Measurements from ENCODE around the gene MRO.

MRO gene

DNA sequence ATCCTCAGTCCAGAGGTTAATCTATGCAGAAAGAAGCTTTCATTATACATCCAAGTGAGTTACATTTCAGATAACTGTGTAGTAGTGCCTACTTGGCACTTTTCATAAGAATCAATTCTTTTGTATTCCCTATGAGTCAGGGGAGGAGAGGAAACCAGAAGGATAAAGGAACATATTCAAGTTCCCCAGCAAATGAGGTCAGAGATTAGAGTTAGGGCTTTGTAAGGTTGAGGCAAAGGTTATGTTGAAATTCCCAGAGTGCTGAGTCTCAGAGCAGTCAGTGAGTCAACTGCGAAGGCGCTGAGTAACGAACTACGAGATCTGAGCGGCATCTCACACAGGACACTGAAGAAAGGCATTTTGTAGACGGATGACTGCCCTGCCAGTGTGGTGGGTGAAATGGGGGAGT lies 34.1 kb upstream of the MRO start:
- Histone ChIP-seq H3K4me3 (ENCODE audit: insufficient read depth, low read depth, low read length) (no peak overlapping the region), H3K27ac (ENCODE audit: insufficient read depth, low read depth, low read length, poor library complexity, severe bottlenecking) (no peak overlapping the region), H3K36me3 (ENCODE audit: control insufficient read depth, insufficient read depth, low read length) (no peaks in the 10 kb centered on the region), H3K27me3 (ENCODE audit: control insufficient read depth, insufficient read depth, low read length, poor library complexity, severe bottlenecking) (no peaks in the 10 kb centered on the region), H3K4me1 (ENCODE audit: control insufficient read depth, insufficient read depth, low read length) (no peaks in the 10 kb centered on the region), H3K9me3 (ENCODE audit: control insufficient read depth, low read length) (no peaks in the 10 kb centered on the region)
- WGBS, 2 experiments = 90 to 91% methylated on average over 6 of the region's 6 CpGs

DNA sequence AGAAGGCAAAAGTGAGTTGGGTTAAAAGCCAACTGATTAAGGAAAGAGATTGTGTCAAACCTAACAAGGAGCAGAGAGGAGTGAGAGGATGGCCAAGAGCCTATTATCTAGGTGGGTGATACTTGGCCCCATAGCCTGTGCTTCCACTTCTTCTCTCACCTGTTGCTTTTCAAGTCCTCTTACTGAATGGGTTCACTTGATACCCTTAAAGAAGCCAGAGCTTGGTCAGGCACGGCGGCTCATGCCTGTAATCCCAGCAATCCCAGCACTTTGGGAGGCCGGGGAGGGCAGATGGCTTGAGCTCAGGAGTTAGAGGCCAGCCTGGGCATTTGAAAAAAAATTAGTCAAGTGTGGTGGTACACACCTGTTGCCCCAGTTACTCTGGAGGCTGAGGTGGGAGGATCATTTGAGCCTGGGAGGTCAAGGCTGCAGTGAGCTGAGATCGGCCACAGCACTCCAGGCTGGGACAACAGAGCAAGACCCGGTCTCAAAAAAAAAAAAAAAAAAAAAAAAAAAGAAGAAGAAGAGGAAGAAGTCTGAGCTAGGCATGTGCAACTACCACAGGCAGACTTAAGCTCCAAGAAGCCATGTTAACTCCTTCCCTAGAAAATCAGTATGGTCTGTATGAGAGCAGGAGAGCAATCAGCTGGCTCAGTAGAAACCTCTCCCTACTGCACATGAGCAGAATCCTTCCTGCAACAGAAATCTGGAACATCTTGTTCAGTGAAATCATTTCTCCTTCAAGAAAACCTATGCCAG lies 30.7 kb upstream of the MRO start:
- Histone ChIP-seq H3K4me3 (ENCODE audit: insufficient read depth, low read depth, low read length) (no peak overlapping the region), H3K9me3 (ENCODE audit: control insufficient read depth, low read length) (no peaks in the 10 kb centered on the region), H3K4me1 (ENCODE audit: control insufficient read depth, insufficient read depth, low read length) (no peaks in the 10 kb centered on the region), H3K27me3 (ENCODE audit: control insufficient read depth, insufficient read depth, low read length, poor library complexity, severe bottlenecking) (no peaks in the 10 kb centered on the region), H3K36me3 (ENCODE audit: control insufficient read depth, insufficient read depth, low read length) (no peaks in the 10 kb centered on the region), H3K27ac (ENCODE audit: insufficient read depth, low read depth, low read length, poor library complexity, severe bottlenecking) (no peak overlapping the region)
- 93 to 95% methylated on average over 5 of the region's 5 CpGs for WGBS, 2 experiments

DNA sequence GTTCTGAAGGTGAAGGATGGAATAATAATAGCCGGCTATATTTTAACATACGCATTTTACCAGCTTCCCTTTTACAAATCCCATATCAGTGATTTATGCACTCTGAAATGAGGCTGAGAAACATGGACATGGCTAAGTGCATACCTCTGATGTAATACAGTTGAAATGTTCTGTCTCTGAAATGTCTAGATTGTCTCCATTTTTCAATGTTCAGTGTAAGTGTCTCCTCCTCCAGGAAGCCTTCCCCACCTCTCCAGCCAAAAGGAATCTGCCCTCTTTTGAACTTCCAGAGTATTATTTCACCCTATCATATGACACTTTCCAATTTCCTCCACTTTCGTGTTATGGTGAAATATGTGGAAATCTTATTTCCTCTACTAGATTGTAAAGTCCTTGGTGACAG lies 29.6 kb upstream of the MRO start:
- WGBS, 2 experiments = 86% methylated on average over 1 of the region's 3 CpGs; no CpG with 5 or more reads in 1 of the 2 experiments
- no peaks in the 10 kb centered on the region for H3K36me3 ChIP-seq (ENCODE audit: control insufficient read depth, insufficient read depth, low read length)

DNA sequence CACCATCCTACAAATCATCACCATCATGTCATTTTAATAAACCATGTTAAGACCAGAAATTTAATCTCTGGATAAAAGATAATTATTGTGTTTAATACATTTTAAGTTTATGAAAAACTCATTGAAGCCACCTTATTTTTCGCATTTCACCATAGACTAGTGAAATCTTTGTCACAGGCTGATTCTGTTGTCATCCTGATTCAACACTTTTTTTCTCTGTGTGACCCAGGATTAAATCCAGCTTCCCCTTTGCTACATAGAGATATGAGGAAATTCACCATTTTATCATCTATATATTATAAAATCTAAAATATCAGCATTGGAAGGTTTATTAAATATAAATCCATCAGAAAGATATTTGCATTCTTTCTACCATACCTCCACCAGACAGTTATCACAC lies 29.2 kb upstream of the MRO start:
- Histone ChIP-seq H3K4me1 (ENCODE audit: control insufficient read depth, insufficient read depth, low read length) (no peaks in the 10 kb centered on the region), H3K9me3 (ENCODE audit: control insufficient read depth, low read length) (no peaks in the 10 kb centered on the region), H3K27me3 (ENCODE audit: control insufficient read depth, insufficient read depth, low read length, poor library complexity, severe bottlenecking) (no peaks in the 10 kb centered on the region), H3K27ac (ENCODE audit: insufficient read depth, low read depth, low read length, poor library complexity, severe bottlenecking) (no peak overlapping the region), H3K4me3 (ENCODE audit: insufficient read depth, low read depth, low read length) (no peak overlapping the region), H3K36me3 (ENCODE audit: control insufficient read depth, insufficient read depth, low read length) (no peaks in the 10 kb centered on the region)
- 80 to 100% methylated on average over 1 of the region's 1 CpG for WGBS, 2 experiments

More for the DNA sequence above, 29.6 kb upstream of the MRO start:
- no peak overlapping the region for H3K4me3 ChIP-seq (ENCODE audit: insufficient read depth, low read depth, low read length)
- no peak overlapping the region for H3K27ac ChIP-seq (ENCODE audit: insufficient read depth, low read depth, low read length, poor library complexity, severe bottlenecking)
- H3K4me1 ChIP-seq (ENCODE audit: control insufficient read depth, insufficient read depth, low read length) = no peaks in the 10 kb centered on the region
- no peaks in the 10 kb centered on the region for H3K9me3 ChIP-seq (ENCODE audit: control insufficient read depth, low read length)
- H3K27me3 ChIP-seq (ENCODE audit: control insufficient read depth, insufficient read depth, low read length, poor library complexity, severe bottlenecking) = no peaks in the 10 kb centered on the region

DNA sequence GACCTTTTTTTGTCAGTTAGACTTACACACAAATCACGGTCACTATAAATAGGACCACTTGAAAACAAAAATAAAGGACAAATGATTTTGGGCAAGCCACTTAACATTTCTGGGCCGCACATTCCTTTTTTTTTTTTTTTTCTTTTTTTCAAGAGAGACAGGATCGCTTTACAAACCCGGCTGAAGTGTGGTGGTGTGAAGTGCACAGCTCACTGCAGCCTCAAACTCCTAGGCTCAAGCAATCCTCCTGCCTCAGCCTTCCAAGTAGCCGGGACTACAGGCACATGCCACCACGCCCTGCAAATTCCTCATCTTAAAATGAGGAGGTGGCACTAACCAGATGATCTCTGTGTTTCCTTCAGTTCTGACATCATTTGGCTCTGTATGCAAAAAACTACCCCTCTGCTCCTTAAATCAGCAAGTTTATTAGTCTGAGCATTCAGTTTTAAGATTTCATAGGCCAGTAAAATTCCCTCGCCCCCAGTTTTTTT lies 28.3 kb upstream of the MRO start:
- Histone ChIP-seq H3K4me3 (ENCODE audit: insufficient read depth, low read depth, low read length) (no peak overlapping the region), H3K4me1 (ENCODE audit: control insufficient read depth, insufficient read depth, low read length) (no peaks in the 10 kb centered on the region), H3K9me3 (ENCODE audit: control insufficient read depth, low read length) (no peaks in the 10 kb centered on the region), H3K36me3 (ENCODE audit: control insufficient read depth, insufficient read depth, low read length) (no peaks in the 10 kb centered on the region), H3K27ac (ENCODE audit: insufficient read depth, low read depth, low read length, poor library complexity, severe bottlenecking) (no peak overlapping the region), H3K27me3 (ENCODE audit: control insufficient read depth, insufficient read depth, low read length, poor library complexity, severe bottlenecking) (no peaks in the 10 kb centered on the region)
- WGBS, 2 experiments = 92 to 95% methylated on average over 7 of the region's 7 CpGs

DNA sequence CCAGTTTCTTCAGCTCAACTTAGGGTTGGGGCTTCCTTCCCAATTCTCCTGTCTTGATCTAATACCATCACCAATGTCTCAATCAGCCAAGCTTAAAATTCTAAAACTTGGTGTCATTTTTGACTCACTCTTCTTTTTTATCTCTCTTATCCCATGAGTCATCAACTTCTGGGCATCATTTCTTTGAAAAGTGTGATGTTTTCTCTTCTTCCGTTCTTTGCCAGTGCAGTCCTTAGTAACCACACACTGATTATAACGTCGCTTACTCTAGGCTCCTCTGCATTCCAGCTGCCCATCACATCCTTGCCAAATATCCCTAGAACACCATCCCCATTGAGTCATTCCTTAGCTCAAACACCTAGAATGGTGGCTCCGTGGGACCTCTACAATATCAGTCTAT lies 27.4 kb upstream of the MRO start:
- 94 to 97% methylated on average over 4 of the region's 4 CpGs for WGBS, 2 experiments
- no peaks in the 10 kb centered on the region for H3K4me1 ChIP-seq (ENCODE audit: control insufficient read depth, insufficient read depth, low read length)
- H3K9me3 ChIP-seq (ENCODE audit: control insufficient read depth, low read length) = no peaks in the 10 kb centered on the region
- H3K36me3 ChIP-seq (ENCODE audit: control insufficient read depth, insufficient read depth, low read length) = no peaks in the 10 kb centered on the region
- no peaks in the 10 kb centered on the region for H3K27me3 ChIP-seq (ENCODE audit: control insufficient read depth, insufficient read depth, low read length, poor library complexity, severe bottlenecking)
- no peak overlapping the region for H3K27ac ChIP-seq (ENCODE audit: insufficient read depth, low read depth, low read length, poor library complexity, severe bottlenecking)
- H3K4me3 ChIP-seq (ENCODE audit: insufficient read depth, low read depth, low read length) = no peak overlapping the region

DNA sequence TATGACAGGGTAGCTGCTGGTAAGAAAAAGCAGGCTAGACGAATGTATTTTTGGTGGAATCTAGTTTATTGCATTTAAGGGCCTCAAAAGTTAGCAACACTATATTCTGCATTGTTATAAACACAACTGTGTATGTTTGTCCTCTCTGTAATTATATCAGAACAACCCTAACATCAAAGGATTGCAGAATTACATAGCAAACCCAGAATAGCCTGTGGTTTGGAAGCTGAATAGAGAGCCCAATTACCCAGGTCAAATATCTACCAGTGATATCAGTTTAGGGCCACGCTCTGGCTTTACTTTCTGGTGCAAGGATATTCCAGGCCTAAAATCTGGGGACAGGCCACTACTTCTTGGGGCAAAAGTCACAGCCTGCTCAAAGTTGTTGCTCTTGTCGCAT lies 25.1 kb upstream of the MRO start:
- WGBS, 2 experiments = 98% methylated on average over 3 of the region's 3 CpGs

DNA sequence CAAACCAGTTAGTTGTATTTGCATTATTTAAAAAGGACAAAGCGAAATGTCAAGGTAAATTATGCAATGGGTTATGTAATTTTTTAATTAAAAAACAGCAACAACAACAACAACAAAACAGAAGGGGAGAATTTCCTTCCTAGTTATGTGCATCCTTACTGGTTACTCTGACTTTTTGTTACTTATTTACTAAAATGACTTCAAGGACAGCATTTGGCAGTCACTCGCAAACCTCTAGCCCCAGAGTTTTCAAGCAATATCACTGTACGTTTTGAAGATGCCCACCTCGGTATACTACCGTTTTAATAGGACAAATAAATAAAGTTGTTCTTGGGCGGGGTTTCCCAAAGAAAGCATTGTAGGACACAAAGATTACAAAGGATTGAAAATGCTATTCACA lies 24.7 kb upstream of the MRO start:
- H3K36me3 ChIP-seq (ENCODE audit: control insufficient read depth, insufficient read depth, low read length) = no peaks in the 10 kb centered on the region
- 96% methylated on average over 5 of the region's 6 CpGs for WGBS, 2 experiments
- no peaks in the 10 kb centered on the region for H3K9me3 ChIP-seq (ENCODE audit: control insufficient read depth, low read length)
- no peaks in the 10 kb centered on the region for H3K27me3 ChIP-seq (ENCODE audit: control insufficient read depth, insufficient read depth, low read length, poor library complexity, severe bottlenecking)
- no peak overlapping the region for H3K27ac ChIP-seq (ENCODE audit: insufficient read depth, low read depth, low read length, poor library complexity, severe bottlenecking)
- H3K4me3 ChIP-seq (ENCODE audit: insufficient read depth, low read depth, low read length) = no peak overlapping the region
- no peaks in the 10 kb centered on the region for H3K4me1 ChIP-seq (ENCODE audit: control insufficient read depth, insufficient read depth, low read length)

More for the DNA sequence above, 25.1 kb upstream of the MRO start:
- H3K27ac ChIP-seq (ENCODE audit: insufficient read depth, low read depth, low read length, poor library complexity, severe bottlenecking) = no peak overlapping the region
- no peaks in the 10 kb centered on the region for H3K36me3 ChIP-seq (ENCODE audit: control insufficient read depth, insufficient read depth, low read length)
- H3K4me1 ChIP-seq (ENCODE audit: control insufficient read depth, insufficient read depth, low read length) = no peaks in the 10 kb centered on the region
- no peaks in the 10 kb centered on the region for H3K9me3 ChIP-seq (ENCODE audit: control insufficient read depth, low read length)
- no peak overlapping the region for H3K4me3 ChIP-seq (ENCODE audit: insufficient read depth, low read depth, low read length)
- no peaks in the 10 kb centered on the region for H3K27me3 ChIP-seq (ENCODE audit: control insufficient read depth, insufficient read depth, low read length, poor library complexity, severe bottlenecking)

DNA sequence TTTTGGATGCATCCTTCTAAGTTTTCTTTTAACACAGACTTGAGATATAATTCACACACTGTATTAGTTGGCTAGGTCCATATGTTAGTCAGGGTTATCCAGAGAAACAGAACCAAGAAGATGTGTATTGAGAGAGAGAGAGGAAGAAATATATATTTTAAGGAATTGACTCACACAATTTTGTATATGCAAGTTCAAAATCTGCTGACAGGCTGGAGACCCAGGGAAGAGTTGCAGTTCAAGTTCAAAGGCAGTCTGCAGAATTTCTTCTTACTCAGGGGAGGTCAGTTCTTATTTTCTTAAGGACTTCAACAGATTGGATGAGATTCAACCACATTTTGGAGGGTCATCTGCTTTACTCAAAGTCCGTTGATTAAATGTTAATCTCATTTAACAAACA lies 23.0 kb upstream of the MRO start:
- WGBS, 2 experiments = 44 to 55% methylated on average over 1 of the region's 1 CpG
- no peaks in the 10 kb centered on the region for H3K9me3 ChIP-seq (ENCODE audit: control insufficient read depth, low read length)
- H3K36me3 ChIP-seq (ENCODE audit: control insufficient read depth, insufficient read depth, low read length) = no peaks in the 10 kb centered on the region
- no peak overlapping the region for H3K4me3 ChIP-seq (ENCODE audit: insufficient read depth, low read depth, low read length)
- no peaks in the 10 kb centered on the region for H3K27me3 ChIP-seq (ENCODE audit: control insufficient read depth, insufficient read depth, low read length, poor library complexity, severe bottlenecking)
- H3K4me1 ChIP-seq (ENCODE audit: control insufficient read depth, insufficient read depth, low read length) = no peaks in the 10 kb centered on the region
- no peak overlapping the region for H3K27ac ChIP-seq (ENCODE audit: insufficient read depth, low read depth, low read length, poor library complexity, severe bottlenecking)

DNA sequence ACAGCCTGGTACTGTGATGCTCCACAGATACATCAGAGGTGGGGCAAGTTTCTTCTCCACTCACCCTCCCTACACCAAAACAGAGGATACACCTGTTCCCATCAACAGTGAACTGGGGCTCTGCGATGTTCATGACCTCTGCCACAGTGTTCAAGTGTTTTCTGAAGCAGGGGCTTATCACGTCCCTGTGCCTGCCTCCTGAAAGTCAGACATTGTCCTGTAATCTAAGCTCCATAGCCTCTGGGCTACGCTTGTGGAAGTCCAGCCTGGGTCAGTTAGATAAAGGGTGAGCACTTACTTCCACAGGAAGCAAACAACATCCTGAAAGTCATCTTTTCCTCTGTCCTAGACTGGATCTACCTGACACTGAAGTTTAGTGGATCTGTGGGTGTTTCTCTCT lies 20.2 kb upstream of the MRO start:
- Histone ChIP-seq H3K4me1 (ENCODE audit: control insufficient read depth, insufficient read depth, low read length) (no peaks in the 10 kb centered on the region), H3K27ac (ENCODE audit: insufficient read depth, low read depth, low read length, poor library complexity, severe bottlenecking) (no peak overlapping the region), H3K27me3 (ENCODE audit: control insufficient read depth, insufficient read depth, low read length, poor library complexity, severe bottlenecking) (no peaks in the 10 kb centered on the region), H3K9me3 (ENCODE audit: control insufficient read depth, low read length) (no peaks in the 10 kb centered on the region), H3K36me3 (ENCODE audit: control insufficient read depth, insufficient read depth, low read length) (no peaks in the 10 kb centered on the region), H3K4me3 (ENCODE audit: insufficient read depth, low read depth, low read length) (no peak overlapping the region)
- 91 to 92% methylated on average over 3 of the region's 3 CpGs for WGBS, 2 experiments

Measured in ectodermal cell (in vitro differentiated cells).